T-helper 2 cell treated with Interferon-gamma antibody and Interleukin-4, amounts not matched to agents 5 μg/mL and 100 μg/mL, for 36 hours (primary cell): ENCODE results near the gene RGS17.
A peak's percentile ranks its signal among the peaks of the same experiment; 100 is the strongest.
"Not testable (repeated sequence)": the region's sequence is repeated elsewhere in the genome, so short reads cannot be mapped to it uniquely, and the experiment has no call there.

ENCODE experiments used
- DNase-seq: peaks from one replicate; pipeline ENCODE4 v3.0.0; 2021; ENCODE audit warnings: low spot score
- H3K27ac Mint-ChIP-seq: one replicate; pipeline ENCODE4 v1.8.0; 2021; ENCODE audit warnings: mild to moderate bottlenecking, mixed read lengths
- H3K27me3 Mint-ChIP-seq: one replicate; pipeline ENCODE4 v1.8.0; 2021; ENCODE audit warnings: low read depth, mixed read lengths
- H3K36me3 Mint-ChIP-seq: one replicate; pipeline ENCODE4 v1.8.0; 2021; ENCODE audit warnings: low read depth, mixed read lengths
- H3K4me1 Mint-ChIP-seq: one replicate; pipeline ENCODE4 v1.8.0; 2021; ENCODE audit warnings: low read depth, mixed read lengths
- H3K4me3 Mint-ChIP-seq: one replicate; pipeline ENCODE4 v1.8.0; 2022; ENCODE audit warnings: mild to moderate bottlenecking, moderate library complexity, mixed read lengths
- H3K9me3 Mint-ChIP-seq: one replicate; pipeline ENCODE4 v1.8.0; 2021; ENCODE audit warnings: mixed read lengths

Gene RGS17

DNA sequence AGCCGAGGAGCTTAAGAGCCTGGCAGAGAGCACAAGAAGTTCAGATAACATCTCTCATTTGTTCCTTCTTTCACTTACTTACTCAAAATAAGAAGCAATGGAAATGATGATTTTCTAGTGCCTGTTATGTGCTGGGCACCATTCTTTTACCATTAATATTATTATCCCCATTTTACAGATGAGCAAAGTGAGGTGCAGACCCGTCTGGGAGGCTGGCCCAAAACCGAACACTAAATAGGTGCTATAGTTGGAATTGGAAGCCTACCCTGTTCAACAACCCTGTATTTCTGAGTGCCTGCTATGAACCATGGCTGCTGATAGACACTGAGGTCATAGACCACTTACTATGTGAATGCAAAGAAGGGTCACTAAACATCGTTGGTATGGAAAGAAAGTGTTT is 103.6 kb downstream of the RGS17 start:
- no peaks in the 10 kb centered on the region for H3K9me3 Mint-ChIP-seq
- H3K36me3 Mint-ChIP-seq: no peaks in the 10 kb centered on the region
- no peak overlapping the region for H3K4me3 Mint-ChIP-seq
- no peak for DNase-seq
- H3K27ac Mint-ChIP-seq: no peak overlapping the region
- peaks cover 1% of the 10 kb centered on the region for H3K4me1 Mint-ChIP-seq
- H3K27me3 Mint-ChIP-seq: peaks cover 33% of the 10 kb centered on the region

DNA sequence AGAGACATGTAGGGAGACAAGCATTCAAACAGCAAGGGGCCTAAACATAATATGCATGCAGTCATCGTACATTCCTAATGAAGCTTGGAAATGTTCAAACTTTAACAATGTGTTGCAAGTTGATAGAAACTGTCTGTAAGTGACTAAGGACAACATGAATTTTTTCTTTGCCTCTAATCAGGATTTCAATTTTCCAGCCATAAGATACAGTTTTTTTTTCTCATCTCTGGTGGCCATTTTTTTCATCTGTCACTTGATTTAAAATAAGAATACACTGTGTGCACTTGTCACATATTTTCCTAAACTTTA is 106.4 kb downstream of the RGS17 start:
- Mint-ChIP-seq H3K4me1 (peaks cover 1% of the 10 kb centered on the region), H3K4me3 (no peak overlapping the region), H3K27me3 (peaks cover 29% of the 10 kb centered on the region), H3K36me3 (no peaks in the 10 kb centered on the region), H3K27ac (no peak overlapping the region), H3K9me3 (no peaks in the 10 kb centered on the region)
- no peak for DNase-seq

DNA sequence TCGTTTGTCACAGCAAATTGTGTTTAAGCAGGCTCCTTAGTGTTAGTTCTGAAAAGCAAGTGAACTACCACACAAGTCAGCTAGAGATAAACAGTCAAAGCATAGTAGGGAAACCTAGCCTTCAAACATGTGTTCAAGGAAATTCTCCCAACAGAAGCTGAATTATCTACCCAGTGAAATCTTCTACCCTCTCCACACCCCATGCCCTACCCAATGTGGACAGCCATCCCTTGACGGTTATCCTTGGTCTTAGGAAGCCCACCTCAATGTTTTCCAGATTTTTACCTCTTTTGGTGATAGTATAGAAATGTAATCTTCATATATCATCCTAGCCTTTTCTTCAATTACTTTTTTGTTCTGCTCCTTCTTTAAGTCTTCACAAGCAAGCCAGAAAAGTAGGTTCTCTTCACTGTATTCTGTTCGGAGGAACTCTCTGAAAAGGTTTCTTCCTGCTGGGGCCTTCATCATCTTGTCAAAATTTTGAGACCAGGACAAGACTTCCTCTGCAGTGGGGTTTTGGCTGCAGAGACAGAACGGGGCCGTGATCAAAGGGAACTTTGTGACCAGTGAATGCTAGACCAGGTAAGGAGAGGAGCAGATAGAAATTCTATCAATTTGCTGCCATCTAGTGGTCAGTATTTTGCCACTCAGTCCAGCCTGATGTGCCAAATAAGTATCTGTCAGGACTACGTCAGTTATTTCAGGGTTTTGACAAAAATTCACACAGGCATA is 106.9 kb downstream of the RGS17 start:
- peak; percentile 23 for DNase-seq
- Mint-ChIP-seq H3K4me3 (no peak overlapping the region), H3K27me3 (peaks cover 29% of the 10 kb centered on the region), H3K27ac (no peak overlapping the region), H3K9me3 (no peaks in the 10 kb centered on the region), H3K36me3 (no peaks in the 10 kb centered on the region), H3K4me1 (peaks cover 1% of the 10 kb centered on the region)

DNA sequence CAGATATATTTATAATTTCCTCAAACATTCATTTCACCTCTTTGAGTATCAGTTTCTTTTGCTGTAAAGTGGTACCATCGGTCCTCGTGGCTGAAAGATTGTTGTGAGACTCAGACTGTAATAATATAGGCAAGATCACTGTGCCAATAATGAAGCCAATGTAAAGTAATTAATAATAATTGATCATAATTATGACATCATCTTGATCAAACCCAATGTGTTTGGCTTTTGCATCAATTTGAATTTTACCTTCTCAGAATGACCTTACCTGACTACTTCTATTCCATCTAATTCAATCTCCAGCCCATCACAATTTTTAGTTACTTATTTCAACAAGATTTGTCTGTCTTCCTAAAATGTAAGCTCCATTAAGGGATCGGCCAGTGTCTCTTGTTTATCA is 112.7 kb downstream of the RGS17 start:
- H3K4me1 Mint-ChIP-seq: no peaks in the 10 kb centered on the region
- H3K9me3 Mint-ChIP-seq: no peaks in the 10 kb centered on the region
- H3K27ac Mint-ChIP-seq: no peak overlapping the region
- H3K36me3 Mint-ChIP-seq: no peaks in the 10 kb centered on the region
- H3K4me3 Mint-ChIP-seq: no peak overlapping the region
- no peak for DNase-seq
- peaks cover 27% of the 10 kb centered on the region for H3K27me3 Mint-ChIP-seq

DNA sequence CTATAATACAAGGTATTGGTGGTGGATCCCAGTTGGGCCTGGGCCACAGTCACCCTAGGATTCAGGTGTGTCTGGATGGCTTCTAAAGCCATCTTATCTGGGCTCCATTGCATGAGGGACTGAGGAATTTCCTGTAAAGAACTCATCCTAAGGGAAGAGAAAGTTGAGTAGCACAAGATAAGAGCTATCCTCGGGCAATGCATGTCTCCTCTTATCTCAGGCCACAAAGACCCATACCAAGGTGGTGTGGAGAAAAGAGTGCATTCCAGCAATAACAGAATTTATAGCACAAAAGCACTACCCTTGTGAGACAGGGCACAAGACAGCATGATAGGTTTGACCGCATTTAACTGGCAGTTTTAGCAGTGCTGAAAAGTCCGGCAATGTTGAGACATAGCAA is 114.2 kb downstream of the RGS17 start:
- Mint-ChIP-seq H3K27me3 (peaks cover 31% of the 10 kb centered on the region), H3K9me3 (no peaks in the 10 kb centered on the region), H3K4me3 (no peak overlapping the region), H3K27ac (no peak overlapping the region), H3K36me3 (no peaks in the 10 kb centered on the region), H3K4me1 (no peaks in the 10 kb centered on the region)
- DNase-seq: no peak

DNA sequence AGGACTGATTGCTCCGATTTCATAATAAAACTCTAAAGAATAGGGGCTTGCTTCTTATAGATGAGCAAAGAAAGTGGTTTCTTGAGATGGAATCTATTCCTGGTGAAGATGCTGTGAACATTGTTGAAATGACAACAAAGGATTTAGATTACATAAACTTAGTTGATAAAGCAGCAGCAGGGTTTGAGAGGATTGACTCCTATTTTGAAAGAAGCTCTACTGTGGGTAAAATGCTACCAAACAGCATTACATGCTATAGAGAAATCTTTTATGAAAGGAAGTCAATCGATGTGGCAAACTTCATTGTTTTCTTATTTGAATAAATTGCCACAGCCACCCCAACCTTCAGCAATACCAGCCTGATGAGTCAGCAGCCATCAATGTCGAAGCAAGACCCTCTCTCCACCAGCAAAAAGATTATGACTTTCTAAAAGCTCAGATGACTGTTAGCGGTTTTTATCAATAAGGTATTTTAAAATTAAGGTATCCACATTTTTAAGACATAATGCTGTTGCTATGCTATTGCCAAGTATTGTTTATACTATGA is 115.9 kb downstream of the RGS17 start:
- Mint-ChIP-seq H3K9me3 (no peaks in the 10 kb centered on the region), H3K4me1 (no peaks in the 10 kb centered on the region), H3K27ac (no peak overlapping the region), H3K36me3 (no peaks in the 10 kb centered on the region), H3K4me3 (no peak overlapping the region), H3K27me3 (peaks cover 36% of the 10 kb centered on the region)
- no peak for DNase-seq

DNA sequence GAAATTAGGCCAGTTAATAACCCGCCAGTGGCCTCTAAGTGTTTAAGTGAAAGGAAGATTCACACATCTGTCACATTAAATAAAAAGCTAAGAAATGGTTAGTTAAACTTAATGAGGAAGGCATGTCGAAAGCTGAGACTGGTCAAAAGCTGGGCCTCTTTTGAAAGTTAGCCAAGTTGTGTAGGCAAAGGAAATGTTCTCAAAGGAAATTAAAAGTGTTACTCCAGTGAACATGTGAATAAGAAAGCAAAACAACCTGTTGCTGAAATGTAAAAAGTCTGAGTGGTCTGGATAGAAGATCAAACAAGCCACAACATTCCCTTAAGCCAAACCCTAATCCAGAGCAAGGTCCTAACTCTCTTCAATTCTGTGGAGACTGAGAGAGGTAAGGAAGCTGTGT is 117.6 kb downstream of the RGS17 start:
- Mint-ChIP-seq H3K4me1 (no peaks in the 10 kb centered on the region), H3K4me3 (no peak overlapping the region), H3K9me3 (no peaks in the 10 kb centered on the region), H3K27me3 (peaks cover 43% of the 10 kb centered on the region), H3K36me3 (no peaks in the 10 kb centered on the region), H3K27ac (no peak overlapping the region)
- no peak for DNase-seq

DNA sequence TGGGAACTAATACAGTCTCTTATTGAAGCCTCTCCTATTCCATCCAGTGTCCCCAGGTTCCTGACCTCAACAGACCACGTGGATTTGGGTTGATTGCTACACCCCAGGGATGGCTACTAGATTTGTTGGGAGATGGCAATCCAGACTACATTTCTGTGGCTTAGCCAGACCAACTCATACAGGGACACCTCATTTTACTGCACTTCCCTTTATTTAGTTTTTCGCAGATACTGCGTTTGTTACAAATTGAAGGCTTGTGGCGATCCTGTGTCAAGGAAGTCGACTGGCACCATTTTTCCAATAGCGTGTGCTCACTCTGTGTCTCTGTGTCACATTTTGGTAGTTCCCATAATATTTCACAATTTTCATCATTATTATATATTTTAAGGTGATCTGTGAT is 118.2 kb downstream of the RGS17 start:
- Mint-ChIP-seq H3K27ac (no peak overlapping the region), H3K9me3 (no peaks in the 10 kb centered on the region), H3K4me3 (no peak overlapping the region), H3K4me1 (no peaks in the 10 kb centered on the region), H3K36me3 (no peaks in the 10 kb centered on the region), H3K27me3 (peaks cover 42% of the 10 kb centered on the region)
- DNase-seq: no peak

DNA sequence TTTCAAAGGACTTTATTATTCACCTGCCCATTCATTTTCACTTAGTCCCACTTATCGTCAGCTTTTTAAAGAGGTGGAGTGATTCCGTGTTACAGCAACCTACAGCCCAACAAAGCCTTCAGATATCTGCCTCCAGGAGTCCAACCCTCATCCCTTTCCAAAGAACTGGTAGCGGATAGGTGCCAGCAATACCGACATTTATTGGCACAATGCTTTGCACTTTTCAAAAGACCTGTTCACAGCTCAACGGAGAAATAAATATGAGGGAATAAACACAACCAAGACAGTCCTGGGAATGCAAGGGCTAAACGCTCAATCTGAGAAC is 127.8 kb downstream of the RGS17 start:
- Mint-ChIP-seq H3K4me1 (peaks cover 30% of the 10 kb centered on the region), H3K27ac (peak overlapping the region; percentile 90), H3K4me3 (peak overlapping the region; percentile 91), H3K36me3 (peaks cover 25% of the 10 kb centered on the region), H3K27me3 (peaks cover 14% of the 10 kb centered on the region), H3K9me3 (no peaks in the 10 kb centered on the region)
- DNase-seq: no peak

DNA sequence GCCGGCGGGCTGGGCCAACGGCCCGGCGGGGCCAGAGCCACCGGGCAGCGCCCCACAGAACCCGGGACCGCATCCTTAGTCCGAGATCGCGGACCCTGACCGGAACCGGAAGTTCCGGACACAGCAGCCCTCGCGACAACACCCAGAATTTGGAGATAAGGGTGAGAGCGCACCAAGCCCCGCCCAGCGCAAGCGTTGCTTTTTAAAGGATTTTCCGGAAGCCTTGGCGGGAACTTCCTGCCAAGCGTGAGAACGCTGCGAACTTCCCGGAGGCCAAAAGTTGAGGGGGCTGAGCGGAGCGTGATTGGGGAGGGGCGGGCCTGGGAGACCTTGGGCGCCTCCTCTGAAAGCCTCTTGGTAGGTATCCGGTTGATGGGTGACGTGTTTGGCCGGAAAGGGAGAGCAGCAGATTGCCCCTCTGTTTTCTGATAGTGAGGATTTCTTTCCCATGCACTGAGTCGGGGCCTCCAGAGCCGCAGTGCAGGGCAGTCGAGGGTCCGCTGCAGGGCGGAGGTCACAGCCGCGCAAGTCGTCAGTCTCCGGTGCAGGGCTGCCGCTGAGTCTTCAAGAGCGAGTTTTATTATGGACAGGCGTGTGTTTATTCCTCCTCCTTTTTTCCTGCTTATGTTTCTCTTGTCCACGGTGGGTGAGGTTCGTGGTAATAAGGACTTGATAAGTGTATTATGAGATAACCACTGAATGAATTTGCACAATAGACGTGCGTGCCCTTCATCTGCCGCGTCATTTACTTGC is 128.3 kb downstream of the RGS17 start, which contains the start of gene MTRF1L:
MTRF1L (minus strand) TSS at position 97 of the 753 bp plus-strand sequence; CDS start at position 73, 24 bp downstream.
- DNase-seq: peak; percentile 89
- Mint-ChIP-seq H3K4me1 (peaks cover 30% of the 10 kb centered on the region), H3K27ac (peak within 1 kb of the TSS; percentile 90), H3K36me3 (peaks cover 27% of the 10 kb centered on the region), H3K27me3 (peaks cover 12% of the 10 kb centered on the region), H3K4me3 (peak within 1 kb of the TSS; percentile 91), H3K9me3 (no peaks in the 10 kb centered on the region)

DNA sequence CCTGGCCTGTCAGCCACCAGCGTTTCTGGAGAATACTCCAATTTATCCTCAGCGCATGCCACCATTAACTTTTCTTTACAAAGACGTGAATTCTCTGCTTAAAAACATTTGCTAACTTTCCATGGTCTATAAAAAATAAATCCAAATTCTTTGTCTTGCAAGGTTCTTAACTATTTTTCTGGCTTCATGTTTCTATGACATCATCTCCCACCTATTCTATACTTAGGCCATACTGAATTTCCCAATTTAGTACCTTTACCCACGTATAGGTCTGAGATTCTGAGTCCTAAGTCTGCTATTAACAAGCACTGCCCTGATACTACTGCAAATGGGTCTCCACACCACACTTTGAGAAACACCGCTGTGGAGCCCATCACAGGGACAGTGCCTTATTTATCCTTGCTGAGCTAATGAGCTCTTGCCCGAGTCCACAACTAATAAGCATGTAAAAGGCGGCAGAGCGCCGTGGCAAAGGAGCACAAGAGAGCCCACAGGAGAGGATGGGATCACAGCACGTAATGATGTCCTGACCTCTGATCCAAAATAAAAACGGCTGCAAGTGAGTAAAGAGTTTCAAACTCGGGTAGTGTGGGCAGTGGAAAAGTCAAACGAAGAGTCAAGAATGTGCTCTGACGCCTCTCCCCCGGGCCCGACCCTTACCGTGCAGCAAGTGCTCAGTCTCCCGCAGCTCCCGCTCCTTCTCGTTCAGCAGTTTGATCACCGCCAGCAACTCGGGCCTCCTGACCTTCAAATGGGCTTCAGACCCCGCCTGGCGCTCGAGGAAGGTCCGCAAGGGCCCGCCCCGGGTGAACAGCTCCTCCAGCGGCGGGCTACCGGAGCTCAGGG is 129.1 kb downstream of the RGS17 start:
- Mint-ChIP-seq H3K27me3 (peaks cover 12% of the 10 kb centered on the region), H3K4me3 (peak overlapping the region; percentile 91), H3K4me1 (peaks cover 32% of the 10 kb centered on the region), H3K9me3 (no peaks in the 10 kb centered on the region), H3K27ac (peak overlapping the region; percentile 88), H3K36me3 (peaks cover 34% of the 10 kb centered on the region)
- DNase-seq: no peak

DNA sequence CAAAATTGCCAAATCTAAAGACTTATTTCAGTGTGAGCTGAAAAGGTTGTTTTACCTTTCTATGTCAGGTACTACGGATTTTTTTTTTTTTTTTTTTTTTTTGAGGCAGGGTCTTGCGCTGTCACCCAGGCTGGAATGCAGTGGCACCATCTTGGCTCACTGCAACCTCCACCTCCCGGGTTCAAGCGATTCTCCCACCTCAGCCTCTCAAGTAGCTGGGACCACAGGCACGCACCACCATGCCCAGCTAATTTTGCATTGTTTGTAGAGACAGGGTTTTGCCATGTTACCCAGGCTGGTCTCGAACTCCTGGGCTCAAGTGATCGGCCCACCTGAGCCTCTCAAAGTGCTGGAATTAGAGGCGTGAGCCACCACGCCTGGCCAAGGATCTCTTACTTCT is 130.3 kb downstream of the RGS17 start:
- peak overlapping the region; percentile 88 for H3K27ac Mint-ChIP-seq
- not testable (repeated sequence) for H3K9me3 Mint-ChIP-seq, DNase-seq, H3K27me3 Mint-ChIP-seq
- peaks cover 45% of the 10 kb centered on the region for H3K36me3 Mint-ChIP-seq
- H3K4me1 Mint-ChIP-seq: peaks cover 41% of the 10 kb centered on the region
- peak overlapping the region; percentile 91 for H3K4me3 Mint-ChIP-seq

DNA sequence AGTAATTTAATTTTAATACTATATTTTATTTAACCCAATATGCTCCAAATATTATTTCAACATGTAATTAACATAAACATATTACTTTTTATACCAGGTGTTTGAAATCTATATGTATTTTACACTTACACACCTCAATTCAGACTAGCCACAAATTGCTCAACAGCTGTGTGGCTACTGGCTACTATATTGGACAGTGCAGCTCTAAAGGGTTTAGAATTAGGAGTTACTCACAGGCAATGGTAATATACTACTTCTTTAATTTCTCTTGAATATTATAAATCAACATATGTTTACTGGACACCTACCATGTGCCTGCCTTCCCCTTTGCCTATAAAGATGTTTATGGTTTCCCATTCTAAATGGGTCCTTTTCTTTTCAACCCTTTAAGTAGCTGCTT is 130.8 kb downstream of the RGS17 start:
- Mint-ChIP-seq H3K36me3 (peaks cover 49% of the 10 kb centered on the region), H3K9me3 (no peaks in the 10 kb centered on the region), H3K4me1 (peaks cover 46% of the 10 kb centered on the region), H3K27me3 (peaks cover 3% of the 10 kb centered on the region), H3K27ac (peak overlapping the region; percentile 58), H3K4me3 (peak overlapping the region; percentile 91)
- DNase-seq: no peak

DNA sequence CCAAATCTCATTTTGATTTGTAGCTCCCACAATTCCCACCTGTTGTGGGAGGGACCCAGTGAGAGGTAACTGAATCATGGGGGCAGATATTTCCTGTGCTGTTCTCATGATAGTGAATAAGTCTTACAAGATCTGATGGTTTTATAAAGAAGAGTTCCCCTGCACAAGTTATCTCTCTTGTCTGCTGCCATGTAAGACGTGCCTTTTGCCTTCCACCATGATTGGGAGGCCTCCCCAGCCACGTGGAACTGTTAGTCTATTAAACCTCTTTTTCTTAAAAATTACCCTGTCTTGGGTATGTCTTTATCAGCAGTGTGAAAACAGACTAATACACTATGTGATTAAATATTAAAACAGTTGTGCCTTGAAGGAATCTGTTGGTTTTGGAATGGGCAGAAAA is 131.5 kb downstream of the RGS17 start:
- peak overlapping the region; percentile 38 for H3K27ac Mint-ChIP-seq

More for the DNA sequence above, 131.5 kb downstream of the RGS17 start:
- Mint-ChIP-seq H3K4me1 (peaks cover 46% of the 10 kb centered on the region), H3K4me3 (peak overlapping the region; percentile 56), H3K36me3 (peaks cover 53% of the 10 kb centered on the region)
- H3K27me3 Mint-ChIP-seq, H3K9me3 Mint-ChIP-seq, DNase-seq: not testable (repeated sequence)
